ENCODE measurements around the gene MAN2B2.
A peak's percentile ranks its signal among the peaks of the same experiment; 100 is the strongest.

DNA sequence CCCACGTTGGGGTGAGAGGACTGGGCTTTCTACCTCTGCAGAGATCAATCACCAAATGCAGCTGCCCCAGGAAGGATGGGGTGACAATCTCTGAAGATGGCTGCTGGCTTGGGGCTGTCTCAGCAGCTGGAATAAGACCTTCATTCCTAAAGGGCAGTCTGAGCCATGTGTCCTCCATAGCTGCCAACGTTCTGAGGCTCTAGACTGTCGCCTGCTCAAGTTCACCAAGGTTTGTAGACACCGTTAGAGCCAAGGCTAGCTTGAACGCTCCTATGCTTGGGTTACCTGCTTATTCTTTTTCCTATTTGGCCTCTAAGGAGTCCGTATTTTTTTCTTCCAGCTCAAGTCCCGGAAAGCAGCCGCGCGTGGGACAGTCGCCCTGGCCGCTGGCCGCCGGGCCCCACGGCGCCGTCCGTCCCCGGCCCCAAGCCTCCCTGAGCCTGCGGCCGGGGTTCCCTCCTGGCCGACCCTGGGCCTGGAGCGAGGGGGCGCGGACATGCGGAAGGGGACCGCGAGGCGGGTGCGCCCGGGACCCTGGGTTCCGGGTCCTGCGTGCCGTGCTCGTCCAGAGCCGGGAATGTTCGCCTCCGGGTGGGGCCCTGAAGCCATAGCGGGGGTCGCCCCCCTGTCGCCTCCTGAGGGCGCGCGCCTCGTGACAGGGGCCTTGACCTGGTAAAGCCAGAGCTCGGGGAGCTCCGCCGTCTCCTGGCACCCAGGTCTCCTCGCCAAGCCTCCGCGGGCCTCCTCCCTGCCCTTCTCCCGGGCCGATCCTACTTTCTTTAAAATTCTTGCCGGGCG is 88.8 kb downstream of the MAN2B2 start:
- TF ChIP-seq, protein P1, sequence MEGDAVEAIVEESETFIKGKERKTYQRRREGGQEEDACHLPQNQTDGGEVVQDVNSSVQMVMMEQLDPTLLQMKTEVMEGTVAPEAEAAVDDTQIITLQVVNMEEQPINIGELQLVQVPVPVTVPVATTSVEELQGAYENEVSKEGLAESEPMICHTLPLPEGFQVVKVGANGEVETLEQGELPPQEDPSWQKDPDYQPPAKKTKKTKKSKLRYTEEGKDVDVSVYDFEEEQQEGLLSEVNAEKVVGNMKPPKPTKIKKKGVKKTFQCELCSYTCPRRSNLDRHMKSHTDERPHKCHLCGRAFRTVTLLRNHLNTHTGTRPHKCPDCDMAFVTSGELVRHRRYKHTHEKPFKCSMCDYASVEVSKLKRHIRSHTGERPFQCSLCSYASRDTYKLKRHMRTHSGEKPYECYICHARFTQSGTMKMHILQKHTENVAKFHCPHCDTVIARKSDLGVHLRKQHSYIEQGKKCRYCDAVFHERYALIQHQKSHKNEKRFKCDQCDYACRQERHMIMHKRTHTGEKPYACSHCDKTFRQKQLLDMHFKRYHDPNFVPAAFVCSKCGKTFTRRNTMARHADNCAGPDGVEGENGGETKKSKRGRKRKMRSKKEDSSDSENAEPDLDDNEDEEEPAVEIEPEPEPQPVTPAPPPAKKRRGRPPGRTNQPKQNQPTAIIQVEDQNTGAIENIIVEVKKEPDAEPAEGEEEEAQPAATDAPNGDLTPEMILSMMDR (optimal IDR thresholded peaks at IDR 0.05 in 1 of 3, IDR thresholded peaks at IDR 0.05 in 1 of 3, conservative IDR thresholded peaks at IDR 0.05 in 1 of 3; ENCODE audit: extremely low read depth in 1 of 3, insufficient read depth in 2 of 3, low read length in 3 of 3) = no peak
- peak; percentile 67 for TF ChIP-seq EZH2 (IDR thresholded peaks at IDR 0.05; ENCODE audit: low read length)
